ENCODE measurements around the gene FIBCD1. TPM values are rescaled to one million over a fixed set of nuclear protein-coding genes. Genes with fewer than 3 reads are reported as not detected.

Gene FIBCD1
- total RNA-seq, 2 experiments from 2014 or later: not detected

GRCh38 chr9:130872508-130872907, 66.5 kb downstream of the FIBCD1 start:
- no peak overlapping the region for H3K27ac Mint-ChIP-seq
- POLR2A ChIA-PET: no interaction called here
- H3K4me1 Mint-ChIP-seq (ENCODE audit: low read depth): no peaks in the 10 kb centered on the region
- DNase-seq (no peak), ATAC-seq (no peak)
- H3K4me3 Mint-ChIP-seq: no peak overlapping the region
- H3K9me3 Mint-ChIP-seq (ENCODE audit: insufficient read depth): no peaks in the 10 kb centered on the region
- CTCF ChIA-PET: interaction anchor here (5.1 kb wide), 1 partner anchor 174 kb away, joined by 33 read pairs; no protein-coding TSS in a partner anchor
- H3K27me3 Mint-ChIP-seq (ENCODE audit: low read depth): no peaks in the 10 kb centered on the region
- H3K36me3 Mint-ChIP-seq (ENCODE audit: low read depth): peaks cover 20% of the 10 kb centered on the region

GRCh38 chr9:130872093-130872492, 67.0 kb downstream of the FIBCD1 start:
- Mint-ChIP-seq H3K4me1 (ENCODE audit: low read depth) (no peaks in the 10 kb centered on the region), H3K36me3 (ENCODE audit: low read depth) (peaks cover 20% of the 10 kb centered on the region), H3K4me3 (no peak overlapping the region), H3K27ac (no peak overlapping the region), H3K9me3 (ENCODE audit: insufficient read depth) (no peaks in the 10 kb centered on the region), H3K27me3 (ENCODE audit: low read depth) (no peaks in the 10 kb centered on the region)
- ChIA-PET CTCF (interaction anchor here (0.8 to 5.1 kb wide), 4 partner anchors 8 to 177 kb away, joined by 3 to 33 read pairs (median 4); no protein-coding TSS in a partner anchor), POLR2A (no interaction called here)
- ATAC-seq (no peak), DNase-seq (no peak)

GRCh38 chr9:130871395-130872062, 67.5 kb downstream of the FIBCD1 start:
- ChIA-PET CTCF (interaction anchor here (0.8 to 5.1 kb wide), 4 partner anchors 8 to 178 kb away, joined by 3 to 33 read pairs (median 4); no protein-coding TSS in a partner anchor), POLR2A (no interaction called here)
- H3K4me3 Mint-ChIP-seq: no peak overlapping the region
- H3K4me1 Mint-ChIP-seq (ENCODE audit: low read depth): no peaks in the 10 kb centered on the region
- H3K9me3 Mint-ChIP-seq (ENCODE audit: insufficient read depth): no peaks in the 10 kb centered on the region
- no peak overlapping the region for H3K27ac Mint-ChIP-seq
- H3K36me3 Mint-ChIP-seq (ENCODE audit: low read depth): peaks cover 20% of the 10 kb centered on the region
- DNase-seq (no peak), ATAC-seq (no peak)
- no peaks in the 10 kb centered on the region for H3K27me3 Mint-ChIP-seq (ENCODE audit: low read depth)

GRCh38 chr9:130870491-130871381, 68.3 kb downstream of the FIBCD1 start:
- CTCF ChIA-PET: interaction anchor here (0.8 to 5.1 kb wide), 16 partner anchors 9 to 187 kb away, joined by 3 to 33 read pairs (median 4); no protein-coding TSS in a partner anchor
- ATAC-seq: no peak
- Mint-ChIP-seq H3K36me3 (ENCODE audit: low read depth) (peaks cover 20% of the 10 kb centered on the region), H3K9me3 (ENCODE audit: insufficient read depth) (no peaks in the 10 kb centered on the region), H3K4me1 (ENCODE audit: low read depth) (no peaks in the 10 kb centered on the region), H3K27me3 (ENCODE audit: low read depth) (no peaks in the 10 kb centered on the region), H3K27ac (no peak overlapping the region), H3K4me3 (no peak overlapping the region)
- DNase-seq: no peak
- POLR2A ChIA-PET: no interaction called here

- Mint-ChIP-seq H3K9me3 (ENCODE audit: insufficient read depth) (no peaks in the 10 kb centered on the region), H3K36me3 (ENCODE audit: low read depth) (peaks cover 16% of the 10 kb centered on the region), H3K4me1 (ENCODE audit: low read depth) (no peaks in the 10 kb centered on the region), H3K27me3 (ENCODE audit: low read depth) (no peaks in the 10 kb centered on the region), H3K27ac (no peak overlapping the region), H3K4me3 (no peak overlapping the region)
- DNase-seq (no peak), ATAC-seq (no peak)
- POLR2A ChIA-PET: no interaction called here
- CTCF ChIA-PET: interaction anchor here (0.7 to 5.1 kb wide), 14 partner anchors 10 to 177 kb away, joined by 3 to 33 read pairs (median 4); no protein-coding TSS in a partner anchor
Observed at GRCh38 chr9:130869250-130869649, 69.8 kb downstream of the FIBCD1 start.

- Mint-ChIP-seq H3K27me3 (ENCODE audit: low read depth) (no peaks in the 10 kb centered on the region), H3K27ac (no peak overlapping the region), H3K4me3 (no peak overlapping the region), H3K9me3 (ENCODE audit: insufficient read depth) (no peaks in the 10 kb centered on the region), H3K36me3 (ENCODE audit: low read depth) (peaks cover 15% of the 10 kb centered on the region), H3K4me1 (ENCODE audit: low read depth) (no peaks in the 10 kb centered on the region)
- CTCF ChIA-PET: interaction anchor here (2.1 to 5.1 kb wide), 4 partner anchors 131 to 178 kb away, joined by 14 to 45 read pairs (median 24); no protein-coding TSS in a partner anchor
- ATAC-seq (no peak), DNase-seq (no peak)
- POLR2A ChIA-PET: no interaction called here
Observed at GRCh38 chr9:130868230-130868629, 70.8 kb downstream of the FIBCD1 start.

- Mint-ChIP-seq H3K36me3 (ENCODE audit: low read depth) (peaks cover 13% of the 10 kb centered on the region), H3K4me1 (ENCODE audit: low read depth) (no peaks in the 10 kb centered on the region), H3K9me3 (ENCODE audit: insufficient read depth) (no peaks in the 10 kb centered on the region), H3K4me3 (no peak overlapping the region), H3K27ac (no peak overlapping the region), H3K27me3 (ENCODE audit: low read depth) (no peaks in the 10 kb centered on the region)
- CTCF ChIA-PET: interaction anchor here (1.0 to 6.1 kb wide), 9 partner anchors 10 to 179 kb away, joined by 3 to 59 read pairs (median 6); no protein-coding TSS in a partner anchor
- ATAC-seq (no peak), DNase-seq (no peak)
- POLR2A ChIA-PET: no interaction called here
Observed at GRCh38 chr9:130867556-130867955, 71.5 kb downstream of the FIBCD1 start.

GRCh38 chr9:130866474-130866965, 72.5 kb downstream of the FIBCD1 start:
- ATAC-seq (peak; percentile 61), DNase-seq (peak; percentile 65)
- ChIA-PET CTCF (interaction anchor here (0.6 to 6.1 kb wide), 20 partner anchors 9 to 183 kb away, joined by 3 to 59 read pairs (median 5); partner anchors contain the start of gene EXOSC2), POLR2A (no interaction called here)
- Mint-ChIP-seq H3K36me3 (ENCODE audit: low read depth) (peaks cover 7% of the 10 kb centered on the region), H3K4me1 (ENCODE audit: low read depth) (no peaks in the 10 kb centered on the region), H3K27me3 (ENCODE audit: low read depth) (no peaks in the 10 kb centered on the region), H3K4me3 (no peak overlapping the region), H3K27ac (no peak overlapping the region), H3K9me3 (ENCODE audit: insufficient read depth) (no peaks in the 10 kb centered on the region)

DNA sequence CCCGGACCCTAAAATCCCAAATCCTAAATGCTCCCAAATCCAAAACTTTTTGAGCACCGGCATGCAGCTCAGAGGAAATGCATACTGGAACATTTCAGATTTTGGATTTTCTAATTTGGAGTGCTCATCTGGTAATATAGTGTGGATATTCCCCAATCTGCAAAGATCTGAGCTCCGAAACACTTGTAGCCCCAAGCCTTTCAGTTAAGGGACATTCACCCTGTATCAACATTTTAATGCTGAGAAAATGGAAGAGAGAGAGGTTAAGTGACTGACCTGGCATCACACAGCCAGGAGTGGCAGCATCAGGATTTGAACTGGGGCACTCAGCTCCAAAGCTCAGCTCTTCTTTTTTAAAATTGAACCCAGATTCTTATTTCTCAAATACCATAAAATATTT, 73.1 kb downstream of the FIBCD1 start:
- no peak overlapping the region for H3K4me3 Mint-ChIP-seq
- no peaks in the 10 kb centered on the region for H3K9me3 Mint-ChIP-seq (ENCODE audit: insufficient read depth)
- ChIA-PET CTCF (interaction anchor here (0.7 to 6.1 kb wide), 15 partner anchors 9 to 183 kb away, joined by 3 to 59 read pairs (median 5); partner anchors contain the start of gene EXOSC2), POLR2A (no interaction called here)
- H3K36me3 Mint-ChIP-seq (ENCODE audit: low read depth): peaks cover 7% of the 10 kb centered on the region
- no peak overlapping the region for H3K27ac Mint-ChIP-seq
- no peak for ATAC-seq
- no peaks in the 10 kb centered on the region for H3K4me1 Mint-ChIP-seq (ENCODE audit: low read depth)
- no peaks in the 10 kb centered on the region for H3K27me3 Mint-ChIP-seq (ENCODE audit: low read depth)
- DNase-seq: no peak

GRCh38 chr9:130864541-130864940, 74.5 kb downstream of the FIBCD1 start:
- Mint-ChIP-seq H3K9me3 (ENCODE audit: insufficient read depth) (no peaks in the 10 kb centered on the region), H3K36me3 (ENCODE audit: low read depth) (peaks cover 7% of the 10 kb centered on the region), H3K4me1 (ENCODE audit: low read depth) (no peaks in the 10 kb centered on the region), H3K27ac (no peak overlapping the region), H3K4me3 (no peak overlapping the region), H3K27me3 (ENCODE audit: low read depth) (no peaks in the 10 kb centered on the region)
- POLR2A ChIA-PET: no interaction called here
- DNase-seq (no peak), ATAC-seq (no peak)
- CTCF ChIA-PET: interaction anchor here (0.7 to 6.1 kb wide), 8 partner anchors 25 to 182 kb away, joined by 3 to 59 read pairs (median 7); no protein-coding TSS in a partner anchor

DNA sequence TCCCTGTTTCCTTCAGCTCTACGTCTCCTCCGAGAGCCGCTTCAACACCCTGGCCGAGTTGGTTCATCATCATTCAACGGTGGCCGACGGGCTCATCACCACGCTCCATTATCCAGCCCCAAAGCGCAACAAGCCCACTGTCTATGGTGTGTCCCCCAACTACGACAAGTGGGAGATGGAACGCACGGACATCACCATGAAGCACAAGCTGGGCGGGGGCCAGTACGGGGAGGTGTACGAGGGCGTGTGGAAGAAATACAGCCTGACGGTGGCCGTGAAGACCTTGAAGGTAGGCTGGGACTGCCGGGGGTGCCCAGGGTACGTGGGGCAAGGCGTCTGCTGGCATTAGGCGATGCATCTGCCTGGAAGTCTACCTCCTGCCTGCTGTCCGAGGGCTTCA, 76.3 kb downstream of the FIBCD1 start:
- POLR2A ChIA-PET: interaction anchor here (0.6 to 0.7 kb wide), 4 partner anchors 113 to 1782 kb away, joined by 3 read pairs; partner anchors contain the start of gene DOLPP1
- DNase-seq (no peak), ATAC-seq (no peak)
- Mint-ChIP-seq H3K36me3 (ENCODE audit: low read depth) (peaks cover 7% of the 10 kb centered on the region), H3K27me3 (ENCODE audit: low read depth) (no peaks in the 10 kb centered on the region), H3K9me3 (ENCODE audit: insufficient read depth) (no peaks in the 10 kb centered on the region), H3K27ac (no peak overlapping the region), H3K4me3 (no peak overlapping the region), H3K4me1 (ENCODE audit: low read depth) (no peaks in the 10 kb centered on the region)
- CTCF ChIA-PET: interaction anchor here (0.5 to 6.1 kb wide), 5 partner anchors 8 to 162 kb away, joined by 3 to 59 read pairs (median 7); no protein-coding TSS in a partner anchor
